IMR-90 (cell line): ENCODE data around the gene MGA.

Experiments
- BHLHE40 ChIP-seq: fragments of 150-350 bp; IDR thresholded peaks from 2 replicates; pipeline ENCODE4 v1.6.1; 2016; ENCODE audit warnings: mild to moderate bottlenecking, low read depth, low read length
- TF ChIP-seq, protein P1 (sequence below): conservative IDR thresholded peaks from 2 replicates; pipeline ENCODE4 v1.5.1; 2012; ENCODE audit warnings: mild to moderate bottlenecking, low read depth, low read length, improper control_type of control experiment

DNA sequence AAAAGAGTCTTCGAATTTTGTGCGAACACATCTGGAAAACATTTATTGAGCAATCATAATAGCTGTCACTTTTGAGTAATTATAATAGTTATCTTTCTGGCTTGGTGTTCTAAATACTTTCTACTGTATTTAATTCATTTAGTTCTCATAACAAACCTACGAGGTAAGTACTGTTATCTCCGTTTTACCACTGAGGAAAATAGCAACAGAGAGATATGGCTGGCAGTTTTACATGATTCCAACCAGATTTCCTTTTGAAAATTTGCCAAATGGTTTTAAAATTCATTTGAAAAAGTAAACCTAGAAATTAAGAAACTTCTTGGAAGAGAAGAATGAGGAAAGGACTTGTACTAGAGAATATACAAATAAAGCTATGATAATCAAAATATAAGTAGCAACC is 37.3 kb upstream of the MGA start:
- TF ChIP-seq, protein P1, sequence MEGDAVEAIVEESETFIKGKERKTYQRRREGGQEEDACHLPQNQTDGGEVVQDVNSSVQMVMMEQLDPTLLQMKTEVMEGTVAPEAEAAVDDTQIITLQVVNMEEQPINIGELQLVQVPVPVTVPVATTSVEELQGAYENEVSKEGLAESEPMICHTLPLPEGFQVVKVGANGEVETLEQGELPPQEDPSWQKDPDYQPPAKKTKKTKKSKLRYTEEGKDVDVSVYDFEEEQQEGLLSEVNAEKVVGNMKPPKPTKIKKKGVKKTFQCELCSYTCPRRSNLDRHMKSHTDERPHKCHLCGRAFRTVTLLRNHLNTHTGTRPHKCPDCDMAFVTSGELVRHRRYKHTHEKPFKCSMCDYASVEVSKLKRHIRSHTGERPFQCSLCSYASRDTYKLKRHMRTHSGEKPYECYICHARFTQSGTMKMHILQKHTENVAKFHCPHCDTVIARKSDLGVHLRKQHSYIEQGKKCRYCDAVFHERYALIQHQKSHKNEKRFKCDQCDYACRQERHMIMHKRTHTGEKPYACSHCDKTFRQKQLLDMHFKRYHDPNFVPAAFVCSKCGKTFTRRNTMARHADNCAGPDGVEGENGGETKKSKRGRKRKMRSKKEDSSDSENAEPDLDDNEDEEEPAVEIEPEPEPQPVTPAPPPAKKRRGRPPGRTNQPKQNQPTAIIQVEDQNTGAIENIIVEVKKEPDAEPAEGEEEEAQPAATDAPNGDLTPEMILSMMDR: no peak
- TF ChIP-seq BHLHE40: no peak
